Sigmoid colon (tissue), 7 donors: Measurements from ENCODE around the gene UQCC5. TPM values are rescaled to one million over a fixed set of nuclear protein-coding genes. Genes with fewer than 3 reads are reported as not detected.

ENCODE experiments used
- DNase-seq: peaks from one replicate; pipeline ENCODE4 v3.0.0-alpha.2; 2019
- H3K27ac ChIP-seq, 4 donors: fragments of 200-600 bp; sonication (generic); one replicate each; pipeline ENCODE4 v1.5.1; 2016 to 2019; ENCODE audit warnings: mild to moderate bottlenecking in 1 of 4
- H3K27me3 ChIP-seq, 3 donors: fragments of 200-600 bp; sonication (generic); one replicate each; pipeline ENCODE4 v1.5.1; 2019; ENCODE audit warnings: mild to moderate bottlenecking in 1 of 3
- H3K36me3 ChIP-seq, 4 donors: fragments of 200-600 bp; sonication (generic); one replicate each; pipeline ENCODE4 v1.5.1; 2016 to 2019
- H3K4me1 ChIP-seq, 4 donors: fragments of 200-600 bp; sonication (generic); one replicate each; pipeline ENCODE4 v1.5.1; 2017 to 2019
- H3K4me3 ChIP-seq, 4 donors: fragments of 200-600 bp; sonication (generic); one replicate each; pipeline ENCODE4 v1.5.1; 2017 to 2019; ENCODE audit warnings: mild to moderate bottlenecking in 2 of 4, moderate library complexity in 1 of 4
- H3K9me3 ChIP-seq, 4 donors: fragments of 200-600 bp in 3 of 4; sonication (generic) in 3 of 4; one replicate each; pipeline versions ENCODE4 v1.5.1 to v1.6.1; 2013 to 2019
- CTCF ChIP-seq, 4 experiments: fragments of 450-650 bp in 3 of 4; fragments of 200-600 bp in 1 of 4; IDR thresholded peaks; one replicate each; pipeline ENCODE4 v1.5.1; 2016 to 2019; ENCODE audit warnings: antibody characterized with exemption in 4 of 4, mild to moderate bottlenecking in 3 of 4, moderate library complexity in 2 of 4
- EP300 ChIP-seq, 4 donors: sonication (generic); formaldehyde crosslinking; IDR thresholded peaks; one replicate each; pipeline ENCODE4 v1.6.1; 2017; ENCODE audit warnings: antibody characterized with exemption in 4 of 4
- POLR2A ChIP-seq, 2 donors: fragments of 450-650 bp; IDR thresholded peaks; one replicate each; pipeline ENCODE4 v1.6.1; 2016; ENCODE audit warnings: antibody characterized with exemption in 2 of 2, mild to moderate bottlenecking in 2 of 2, moderate library complexity in 2 of 2
- POLR2AphosphoS5 ChIP-seq, 4 donors: sonication (generic); formaldehyde crosslinking; IDR thresholded peaks; one replicate each; pipeline ENCODE4 v1.6.1; 2017; ENCODE audit warnings: antibody characterized with exemption in 4 of 4
- WGBS, 2 donors: extraction: QIAGEN DNeasy Blood & Tissue Kit; methylation state at CpG; one replicate each; pipeline ENCODE4 v1.1.7; 2013; 5-methylcytosine and 5-hydroxymethylcytosine counted together
- intact Hi-C: fragments of 100-400 bp; cut with DNase I; formaldehyde crosslinking; loops from one replicate; pipeline ENCODE4 v1.15.1; 2023
- polyA plus RNA-seq, 3 donors: library from polyadenylated mRNA; stranded (reverse); fragments of 200-250 nt; gene quantifications; one replicate each; pipeline ENCODE4 v1.2.3, GENCODE V29; 2013
- total RNA-seq, 4 donors: library from RNA; depleted of rRNA; stranded (reverse); fragments of >200 nt; gene quantifications; one replicate each; pipeline ENCODE4 v1.1.0, GENCODE V29; 2016
- donor health status: healthy with polysubstance abuse.
- donor health status: Bipolar disorder and iron deficiency.
- donor health status: healthy.

Gene UQCC5
- total and polyA plus RNA-seq, 7 donors: 0.54 to 15.6 (median 2.9) TPM

DNA sequence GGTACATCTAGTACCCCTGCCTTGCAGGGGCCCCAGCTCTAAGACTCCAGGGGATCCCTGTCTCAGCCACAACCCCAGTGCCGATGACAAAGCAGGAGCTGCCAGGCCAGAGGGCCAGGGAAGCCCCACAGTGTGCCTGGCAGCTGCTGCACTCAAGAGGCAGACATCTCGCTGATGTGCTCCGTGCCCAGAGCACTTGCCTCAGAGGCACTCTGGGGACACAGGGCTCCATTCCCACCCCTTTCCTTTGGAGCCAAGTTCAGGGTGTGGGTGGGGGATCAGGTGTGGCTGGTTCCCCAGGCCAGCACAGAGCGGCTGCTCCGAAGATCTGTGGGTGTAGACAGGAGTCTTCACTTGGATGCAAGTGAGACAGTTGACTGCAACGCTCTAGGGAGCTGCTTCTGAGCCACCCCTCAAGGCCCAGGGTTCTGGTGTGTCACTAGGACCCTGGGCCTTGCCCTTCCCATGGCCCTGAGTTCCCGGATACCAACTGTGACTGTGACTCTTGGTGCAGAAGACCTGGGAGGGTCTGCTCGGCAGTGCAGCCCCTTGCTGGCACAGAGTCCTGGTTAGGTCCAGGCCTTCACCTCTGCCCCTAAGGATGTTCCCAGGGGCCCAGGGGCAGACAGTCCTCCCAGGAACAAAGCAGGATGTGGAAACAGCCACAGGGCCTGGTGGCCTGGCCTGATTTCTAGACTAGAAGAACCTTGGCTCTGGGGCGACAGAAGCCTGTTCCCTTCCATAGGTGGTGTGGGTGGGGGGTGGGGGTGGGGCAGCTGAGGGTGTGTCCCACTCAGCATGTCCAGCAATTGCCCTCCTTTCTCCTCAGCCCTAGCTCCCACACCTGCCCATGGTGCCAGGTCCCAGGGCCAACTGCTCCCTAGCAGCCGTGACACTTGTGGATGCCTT, 5.2 kb upstream of the UQCC5 start:
- H3K4me1 ChIP-seq: peaks cover 0 to 40% (median 31%) of the 10 kb centered on the region in 4 donors
- TF ChIP-seq POLR2A (IDR thresholded peaks at IDR 0.05) (no peak), CTCF (IDR thresholded peaks at IDR 0.05) (no peak), POLR2AphosphoS5 (IDR thresholded peaks at IDR 0.05) (no peak), EP300 (IDR thresholded peaks at IDR 0.05) (no peak)
- intact Hi-C loops: loop anchor here (5.0 kb wide), 1 partner anchor 74 kb away; the partner anchor contains the start of gene NISCH

DNA sequence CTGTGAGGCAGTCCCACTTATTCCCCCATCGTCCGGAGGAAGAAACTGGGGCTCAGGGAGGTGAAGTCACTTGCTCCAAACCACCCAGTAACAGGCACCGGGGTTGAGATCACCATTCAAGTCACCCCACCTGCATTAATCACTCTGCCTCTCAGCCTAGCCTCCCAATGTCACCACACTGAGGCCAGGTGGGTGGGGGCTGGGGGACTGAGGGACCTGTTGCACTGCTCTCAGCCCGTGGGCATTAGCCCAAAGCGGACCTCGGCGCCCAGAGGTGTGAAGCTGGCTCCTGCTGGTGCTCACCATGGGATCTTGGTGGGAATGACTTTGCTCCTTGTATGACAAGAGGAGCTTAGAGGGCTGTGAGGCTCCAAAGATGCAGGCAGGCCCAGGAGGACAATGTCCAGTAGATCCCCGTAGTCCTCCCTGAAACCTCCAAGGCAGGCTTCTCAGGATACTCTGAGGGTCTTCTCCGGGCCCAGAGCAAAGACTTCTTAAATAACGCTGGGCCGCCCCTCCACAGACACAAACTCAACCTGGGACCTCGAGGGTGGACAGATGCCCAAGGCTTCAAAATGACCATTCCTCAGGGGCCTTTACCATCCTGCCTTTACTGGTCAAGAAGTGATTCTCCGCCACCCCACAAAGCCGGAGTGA, 4.4 kb upstream of the UQCC5 start:
- intact Hi-C loops: loop anchor here (5.0 kb wide), 1 partner anchor 75 kb away; the partner anchor contains the start of gene NISCH
- Histone ChIP-seq H3K9me3 (no peaks in the 10 kb centered on the region), H3K36me3 (peaks cover 0 to 16% (median 7%) of the 10 kb centered on the region in 4 donors), H3K27ac (peak overlapping the region in 1 of 4 donors; percentile 51), H3K4me3 (peak overlapping the region in 1 of 4 donors; percentile 57), H3K4me1 (peaks cover 0 to 41% (median 31%) of the 10 kb centered on the region in 4 donors), H3K27me3 (no peaks in the 10 kb centered on the region)
- TF ChIP-seq POLR2A (IDR thresholded peaks at IDR 0.05) (no peak), EP300 (IDR thresholded peaks at IDR 0.05) (no peak), POLR2AphosphoS5 (IDR thresholded peaks at IDR 0.05) (no peak), CTCF (IDR thresholded peaks at IDR 0.05) (no peak)
- DNase-seq: peak; percentile 64
- 91 to 95% methylated on average over 14 of the region's 14 CpGs for WGBS, 2 donors

More for the DNA sequence above, 5.2 kb upstream of the UQCC5 start:
- no peaks in the 10 kb centered on the region for H3K27me3 ChIP-seq
- no peak overlapping the region for H3K4me3 ChIP-seq
- peak; percentile 56 for DNase-seq
- H3K27ac ChIP-seq: peak overlapping the region in 2 of 4 donors; percentile 9 to 51
- no peaks in the 10 kb centered on the region for H3K9me3 ChIP-seq
- H3K36me3 ChIP-seq: peaks cover 0 to 19% (median 7%) of the 10 kb centered on the region in 4 donors
- WGBS, 2 donors: 87 to 92% methylated on average over 10 of the region's 10 CpGs

GRCh38 chr3:52532517-52532837, 3.9 kb upstream of the UQCC5 start:
- H3K27me3 ChIP-seq: no peaks in the 10 kb centered on the region
- intact Hi-C loops: loop anchor here (5.0 kb wide), 1 partner anchor 75 kb away; the partner anchor contains the start of gene NISCH
- 47 to 71% methylated on average over 5 of the region's 5 CpGs for WGBS, 2 donors
- DNase-seq: peak; percentile 71
- TF ChIP-seq POLR2AphosphoS5 (IDR thresholded peaks at IDR 0.05): no peak
- H3K9me3 ChIP-seq: no peaks in the 10 kb centered on the region
- peaks cover 0 to 46% (median 36%) of the 10 kb centered on the region in 4 donors for H3K4me1 ChIP-seq
- peak overlapping the region in 3 of 4 donors; percentile 57 to 64 (median 63) for H3K4me3 ChIP-seq
- H3K36me3 ChIP-seq: peaks cover 0 to 14% (median 6%) of the 10 kb centered on the region in 4 donors
- H3K27ac ChIP-seq: peak overlapping the region in 3 of 4 donors; percentile 60 to 65 (median 64)

GRCh38 chr3:52532838-52533622, 3.4 kb upstream of the UQCC5 start:
- H3K9me3 ChIP-seq: no peaks in the 10 kb centered on the region
- H3K27me3 ChIP-seq: no peaks in the 10 kb centered on the region
- peaks cover 0 to 52% (median 41%) of the 10 kb centered on the region in 4 donors for H3K4me1 ChIP-seq
- peak overlapping the region; percentile 39 to 64 (median 60) for H3K4me3 ChIP-seq
- H3K36me3 ChIP-seq: peaks cover 0 to 9% (median 4%) of the 10 kb centered on the region in 4 donors
- DNase-seq: peak; percentile 75
- 3% methylated on average over 78 of the region's 78 CpGs for WGBS, 2 donors
- TF ChIP-seq CTCF (IDR thresholded peaks at IDR 0.05) (no peak), EP300 (IDR thresholded peaks at IDR 0.05) (no peak), POLR2A (IDR thresholded peaks at IDR 0.05) (no peak), POLR2AphosphoS5 (IDR thresholded peaks at IDR 0.05) (no peak)
- intact Hi-C loops: loop anchor here (5.0 kb wide), 1 partner anchor 76 kb away; the partner anchor contains the start of gene NISCH
- peak overlapping the region; percentile 45 to 65 (median 62) for H3K27ac ChIP-seq
